H1 (cell line): ENCODE results near the gene KLHL1. TPM values are rescaled to one million over a fixed set of nuclear protein-coding genes. Genes with fewer than 3 reads are reported as not detected.

Source experiments
- JUND ChIP-seq: IDR thresholded peaks from 2 replicates; pipeline ENCODE4 v1.6.1; 2011; ENCODE audit warnings: mild to moderate bottlenecking, improper control_type of control experiment, low read length
- TCF12 ChIP-seq: IDR thresholded peaks from 2 replicates; pipeline ENCODE4 v1.6.1; 2011; ENCODE audit warnings: low read depth, mild to moderate bottlenecking, low read length
- polyA plus RNA-seq, 7 experiments: library from polyadenylated mRNA; depleted of rRNA in 3 of 7; stranded (reverse) in 5 of 7; unstranded in 2 of 7; fragments of >200 nt in 5 of 7; fragments of 200-250 nt in 2 of 7; gene quantifications; 1 replicate in 5 of 7; 2 replicates in 1 of 7; 4 replicates in 1 of 7; pipeline versions ENCODE4 v1.2.1 to v1.2.3, GENCODE V29; 2011 to 2013; ENCODE audit warnings: missing spikeins in 2 of 7, mixed read lengths in 2 of 7
- total RNA-seq: library from RNA; stranded (reverse); fragmentation: NEBNext Ultra II Directional; extraction: Animal tissue kit (Norgen Biotek cat#: 25700); gene quantifications from 2 replicates; pipeline ENCODE4 v1.2.1, GENCODE V29; 2021
- TF ChIP-seq, protein P1 (sequence below): IDR thresholded peaks from 2 replicates; pipeline ENCODE4 v1.6.1; 2011; ENCODE audit warnings: low read length, improper control_type of control experiment

Gene KLHL1
- total and polyA plus RNA-seq, 2 of the 8 experiments (the other 6 are each of a cell fraction or from before 2014, with no cell fraction given) = not detected

GRCh38 chr13:70027551-70027950 lies 80.7 kb downstream of the KLHL1 start (continued):
- TF ChIP-seq, protein P1, sequence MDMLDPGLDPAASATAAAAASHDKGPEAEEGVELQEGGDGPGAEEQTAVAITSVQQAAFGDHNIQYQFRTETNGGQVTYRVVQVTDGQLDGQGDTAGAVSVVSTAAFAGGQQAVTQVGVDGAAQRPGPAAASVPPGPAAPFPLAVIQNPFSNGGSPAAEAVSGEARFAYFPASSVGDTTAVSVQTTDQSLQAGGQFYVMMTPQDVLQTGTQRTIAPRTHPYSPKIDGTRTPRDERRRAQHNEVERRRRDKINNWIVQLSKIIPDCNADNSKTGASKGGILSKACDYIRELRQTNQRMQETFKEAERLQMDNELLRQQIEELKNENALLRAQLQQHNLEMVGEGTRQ = no peak
- TF ChIP-seq TCF12 = no peak
- TF ChIP-seq JUND = no peak
